Right atrium auricular region (tissue), 2 donors: ENCODE results near the gene CRYL1. TPM values are rescaled to one million over a fixed set of nuclear protein-coding genes. Genes with fewer than 3 reads are reported as not detected.

Source experiments
- DNase-seq: peaks from one replicate; pipeline ENCODE4 v3.0.0-alpha.2; 2019; ENCODE audit warnings: low spot score
- H3K27ac ChIP-seq, 2 donors: fragments of 200-600 bp; sonication (generic); 1 replicate in 1 of 2; 2 replicates in 1 of 2; pipeline ENCODE4 v1.5.1; 2016 to 2019
- H3K27me3 ChIP-seq, 2 donors: fragments of 200-600 bp; sonication (generic); one replicate each; pipeline versions ENCODE4 v1.5.1 to v1.6.0; 2017 to 2019
- H3K36me3 ChIP-seq: fragments of 200-600 bp; sonication (generic); one replicate; pipeline ENCODE4 v1.5.1; 2016
- H3K4me1 ChIP-seq, 2 donors: fragments of 200-600 bp; sonication (generic); one replicate each; pipeline versions ENCODE4 v1.5.1 to v1.6.0; 2017 to 2019
- H3K4me3 ChIP-seq, 2 donors: fragments of 200-600 bp; sonication (generic); 1 replicate in 1 of 2; 2 replicates in 1 of 2; pipeline ENCODE4 v1.5.1; 2017 to 2019; ENCODE audit warnings: mild to moderate bottlenecking in 1 of 2, moderate library complexity in 1 of 2
- H3K9me3 ChIP-seq, 2 donors: fragments of 200-600 bp; sonication (generic); one replicate each; pipeline ENCODE4 v1.5.1; 2019
- total RNA-seq, 2 donors: library from RNA; depleted of rRNA; stranded (reverse); fragments of >200 nt; gene quantifications; one replicate each; pipeline ENCODE4 v1.1.0, GENCODE V29; 2016
- TF ChIP-seq, protein P1 (sequence below), 2 donors: fragments of 200-600 bp; sonication (generic); IDR thresholded peaks; one replicate each; pipeline ENCODE4 v1.5.1; 2019; ENCODE audit warnings: antibody characterized with exemption in 2 of 2

CRYL1 gene
- total RNA-seq, 2 donors from 2014 or later: 26.5 to 27.9 TPM

DNA sequence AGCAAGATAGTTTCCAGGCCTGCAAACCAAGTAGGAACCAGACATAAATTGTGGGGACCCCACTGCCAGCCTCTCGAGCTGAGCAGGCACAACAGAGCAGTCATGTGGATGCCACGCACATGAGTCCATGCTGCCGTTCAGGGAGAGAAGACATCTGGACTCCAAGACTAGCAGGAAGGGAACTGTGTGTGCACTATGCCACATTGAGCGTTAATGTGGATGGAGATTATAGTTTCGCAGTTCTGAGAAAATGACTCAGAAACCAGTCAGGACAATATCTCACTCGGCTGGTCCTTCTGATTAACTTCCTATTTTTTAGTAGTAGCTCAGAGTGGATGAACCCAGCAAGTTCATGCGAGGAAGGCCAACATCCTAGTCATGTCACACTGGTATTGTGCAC is 124.9 kb downstream of the CRYL1 start:
- H3K4me3 ChIP-seq: no peak overlapping the region
- no peak overlapping the region for H3K27ac ChIP-seq
- peak; percentile 38 for DNase-seq
- no peaks in the 10 kb centered on the region for H3K9me3 ChIP-seq
- TF ChIP-seq, protein P1, sequence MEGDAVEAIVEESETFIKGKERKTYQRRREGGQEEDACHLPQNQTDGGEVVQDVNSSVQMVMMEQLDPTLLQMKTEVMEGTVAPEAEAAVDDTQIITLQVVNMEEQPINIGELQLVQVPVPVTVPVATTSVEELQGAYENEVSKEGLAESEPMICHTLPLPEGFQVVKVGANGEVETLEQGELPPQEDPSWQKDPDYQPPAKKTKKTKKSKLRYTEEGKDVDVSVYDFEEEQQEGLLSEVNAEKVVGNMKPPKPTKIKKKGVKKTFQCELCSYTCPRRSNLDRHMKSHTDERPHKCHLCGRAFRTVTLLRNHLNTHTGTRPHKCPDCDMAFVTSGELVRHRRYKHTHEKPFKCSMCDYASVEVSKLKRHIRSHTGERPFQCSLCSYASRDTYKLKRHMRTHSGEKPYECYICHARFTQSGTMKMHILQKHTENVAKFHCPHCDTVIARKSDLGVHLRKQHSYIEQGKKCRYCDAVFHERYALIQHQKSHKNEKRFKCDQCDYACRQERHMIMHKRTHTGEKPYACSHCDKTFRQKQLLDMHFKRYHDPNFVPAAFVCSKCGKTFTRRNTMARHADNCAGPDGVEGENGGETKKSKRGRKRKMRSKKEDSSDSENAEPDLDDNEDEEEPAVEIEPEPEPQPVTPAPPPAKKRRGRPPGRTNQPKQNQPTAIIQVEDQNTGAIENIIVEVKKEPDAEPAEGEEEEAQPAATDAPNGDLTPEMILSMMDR (IDR thresholded peaks at IDR 0.05): no peak
- no peaks in the 10 kb centered on the region for H3K27me3 ChIP-seq
- H3K4me1 ChIP-seq: no peaks in the 10 kb centered on the region
- peaks cover 13% of the 10 kb centered on the region for H3K36me3 ChIP-seq

DNA sequence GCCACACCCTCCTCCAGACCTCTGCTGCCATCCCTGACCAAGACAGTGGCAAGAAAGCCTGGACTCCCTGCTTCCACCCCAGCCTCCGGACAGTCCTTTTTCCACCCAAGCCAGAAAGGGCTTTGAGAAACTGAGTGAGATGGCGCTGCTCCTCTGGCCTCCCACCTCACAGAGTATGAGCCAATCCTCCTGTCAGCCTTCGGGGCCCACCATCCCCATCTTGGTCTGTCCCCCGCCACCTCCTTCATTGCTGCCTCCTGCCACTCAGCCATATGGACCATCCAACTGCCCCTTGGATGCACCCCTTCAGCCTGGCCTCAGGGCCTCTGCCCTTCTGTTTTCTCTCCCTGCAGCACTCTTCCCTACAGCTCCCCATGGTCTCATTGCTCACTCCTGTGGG is 125.7 kb downstream of the CRYL1 start:
- TF ChIP-seq, protein P1 (IDR thresholded peaks at IDR 0.05): no peak
- H3K4me1 ChIP-seq: no peaks in the 10 kb centered on the region
- DNase-seq: peak; percentile 34

DNA sequence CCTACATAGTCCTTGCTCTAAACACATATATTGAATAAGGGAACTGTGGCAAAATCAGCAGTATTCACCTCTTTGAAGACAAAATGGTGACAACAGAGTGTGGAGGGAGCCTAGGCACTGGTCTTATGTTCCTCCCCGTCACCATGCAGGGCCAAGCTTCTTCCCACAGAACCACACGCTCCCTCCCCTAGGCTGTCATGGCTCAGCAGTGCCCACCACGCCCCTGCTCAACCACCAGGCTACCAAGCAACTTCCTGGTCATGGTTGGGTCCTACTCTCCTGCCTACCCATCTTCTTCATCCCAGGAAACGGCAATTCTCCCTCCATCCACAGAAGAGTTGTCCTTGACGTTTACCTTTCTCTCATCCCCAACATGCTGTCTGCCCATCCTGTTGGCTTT is 126.1 kb downstream of the CRYL1 start:
- DNase-seq: peak; percentile 16
- TF ChIP-seq, protein P1 (IDR thresholded peaks at IDR 0.05): no peak

More for the DNA sequence above, 125.7 kb downstream of the CRYL1 start:
- Histone ChIP-seq H3K36me3 (peaks cover 13% of the 10 kb centered on the region), H3K4me3 (no peak overlapping the region), H3K27ac (no peak overlapping the region), H3K9me3 (no peaks in the 10 kb centered on the region), H3K27me3 (no peaks in the 10 kb centered on the region)

DNA sequence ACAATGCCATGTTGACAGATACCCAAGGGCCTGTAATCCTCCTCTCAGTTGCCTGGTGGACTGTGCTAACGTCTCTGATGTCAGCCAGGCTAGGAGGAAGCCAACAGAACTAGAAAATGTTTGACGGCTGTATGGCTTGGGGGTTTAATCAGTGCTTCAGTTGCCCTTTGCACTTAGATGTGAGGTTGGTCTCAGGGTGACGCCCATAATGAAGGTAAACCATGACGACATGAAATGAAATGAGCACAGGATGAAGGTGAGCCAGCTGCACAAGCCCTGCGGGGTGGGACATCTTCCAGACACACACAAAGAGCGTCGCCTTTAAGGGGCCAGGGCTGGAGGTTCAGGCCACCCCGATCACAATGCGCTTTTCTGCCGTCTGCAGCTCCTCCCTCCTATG is 127.2 kb downstream of the CRYL1 start:
- Histone ChIP-seq H3K4me3 (no peak overlapping the region), H3K36me3 (peaks cover 5% of the 10 kb centered on the region), H3K27me3 (no peaks in the 10 kb centered on the region), H3K9me3 (no peaks in the 10 kb centered on the region), H3K4me1 (no peaks in the 10 kb centered on the region), H3K27ac (no peak overlapping the region)
- peak; percentile 13 for DNase-seq
- TF ChIP-seq, protein P1 (IDR thresholded peaks at IDR 0.05): no peak

More for the DNA sequence above, 126.1 kb downstream of the CRYL1 start:
- Histone ChIP-seq H3K27ac (no peak overlapping the region), H3K4me1 (no peaks in the 10 kb centered on the region), H3K4me3 (no peak overlapping the region), H3K27me3 (no peaks in the 10 kb centered on the region), H3K36me3 (peaks cover 13% of the 10 kb centered on the region), H3K9me3 (no peaks in the 10 kb centered on the region)

DNA sequence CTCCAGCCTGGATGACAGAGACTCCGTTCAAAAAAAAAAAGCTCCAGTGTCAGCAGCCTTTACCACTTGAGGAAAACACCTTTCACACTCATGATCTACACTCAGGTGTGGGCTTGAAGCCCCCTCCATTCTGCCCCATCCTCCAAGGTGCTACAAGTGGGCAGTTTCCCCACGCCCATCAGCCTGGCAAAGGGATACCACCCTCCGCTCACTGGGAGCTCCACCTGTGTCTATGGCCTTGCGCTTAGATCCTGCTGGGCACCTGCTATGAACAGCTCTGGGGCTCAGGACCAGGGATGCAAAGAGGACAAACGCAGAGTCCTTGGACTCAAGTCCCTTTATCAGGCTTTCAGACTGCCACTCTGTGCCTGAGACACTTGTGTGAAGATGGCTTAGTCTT is 127.8 kb downstream of the CRYL1 start:
- no peak overlapping the region for H3K27ac ChIP-seq
- TF ChIP-seq, protein P1 (IDR thresholded peaks at IDR 0.05): no peak

More for the DNA sequence above, 127.8 kb downstream of the CRYL1 start:
- Histone ChIP-seq H3K27me3 (no peaks in the 10 kb centered on the region), H3K36me3 (peaks cover under 1% of the 10 kb centered on the region), H3K4me3 (no peak overlapping the region), H3K4me1 (no peaks in the 10 kb centered on the region), H3K9me3 (no peaks in the 10 kb centered on the region)
- peak; percentile 21 for DNase-seq
